Psoas muscle (tissue), 8 donors: ENCODE results near the gene ATP6V1G1. TPM values are rescaled to one million over a fixed set of nuclear protein-coding genes. Genes with fewer than 3 reads are reported as not detected.

Experiments
- ATAC-seq, 4 donors: fragments of 200-7000 bp; cut with Tn5 transposase; one replicate each; pipeline ENCODE4 v1.9.1; 2020; ENCODE audit warnings: moderate library complexity in 3 of 4, mild to moderate bottlenecking in 2 of 4
- DNase-seq, 2 donors: peaks; one replicate each; pipeline ENCODE4 v3.0.0-alpha.2; 2020
- H3K27ac ChIP-seq: fragments of 200-600 bp; one replicate; pipeline ENCODE4 v1.8.0; 2022
- H3K27me3 ChIP-seq, 3 donors: fragments of 200-600 bp in 1 of 3; one replicate each; pipeline versions ENCODE4 v1.6.1 to v1.8.0; 2013 to 2022; ENCODE audit warnings: low read length in 2 of 3, mild to moderate bottlenecking in 2 of 3, moderate library complexity in 1 of 3; ENCODE audit not compliant: insufficient read depth in 3 of 3
- H3K36me3 ChIP-seq, 2 donors: fragments of 200-600 bp in 1 of 2; one replicate each; pipeline versions ENCODE4 v1.6.1 to v1.8.0; 2013 to 2022; ENCODE audit warnings: low read depth in 1 of 2, mild to moderate bottlenecking in 1 of 2, moderate library complexity in 1 of 2; ENCODE audit not compliant: insufficient read depth in 1 of 2
- H3K4me1 ChIP-seq: fragments of 200-600 bp; one replicate; pipeline ENCODE4 v1.8.0; 2022
- H3K4me3 ChIP-seq: fragments of 200-600 bp; one replicate; pipeline ENCODE4 v1.8.0; 2022; ENCODE audit warnings: mild to moderate bottlenecking
- H3K9me3 ChIP-seq: fragments of 200-600 bp; one replicate; pipeline ENCODE4 v1.8.0; 2022
- CTCF ChIP-seq: fragments of 200-600 bp; IDR thresholded peaks from one replicate; pipeline ENCODE4 v1.8.0; 2022; ENCODE audit warnings: antibody characterized with exemption
- WGBS, 3 donors: extraction: QIAGEN DNeasy Blood & Tissue Kit; methylation state at CpG; one replicate each; pipeline versions ENCODE4 v1.1.6 to v1.1.7; 2013; 5-methylcytosine and 5-hydroxymethylcytosine counted together
- intact Hi-C, 2 donors: fragments of 100-400 bp; cut with DNase I; formaldehyde crosslinking; loops; one replicate each; pipeline versions ENCODE4 v1.11.0 to v1.14.2; 2022
- polyA plus RNA-seq, 3 donors: library from polyadenylated mRNA; stranded (reverse); fragments of 200-250 nt; gene quantifications; one replicate each; pipeline ENCODE4 v1.2.3, GENCODE V29; 2013
- total RNA-seq, 4 donors: library from RNA; stranded (reverse); fragmentation: NEBNext Ultra II Directional in 2 of 4; extraction: Animal tissue kit (Norgen Biotek cat#: 25700) in 2 of 4; gene quantifications; one replicate each; pipeline versions ENCODE4 v1.2.1 to v1.2.4, GENCODE V29; 2021 to 2023
- donor health status: healthy with polysubstance abuse.
- donor health status: DM: no; HTN: no; CAD: no; lungs with moderate emphysema.
- donor health status: Bipolar disorder and iron deficiency.
- donor health status: healthy.
- donor health status: DM: yes; HTN: yes; CAD: no.
- donor health status: DM: no; HTN: no; CAD: no.
- donor health status: DM: no; HTN: no; CAD: no.
- donor health status: DM: yes; HTN: yes; CAD: no.

ATP6V1G1 gene
- total and polyA plus RNA-seq, 7 donors: 60.9 to 132 (median 98.8) TPM

- no peaks in the 10 kb centered on the region for H3K36me3 ChIP-seq
- ATAC-seq (no peak), DNase-seq (no peak)
- no peaks in the 10 kb centered on the region for H3K9me3 ChIP-seq
- WGBS, 3 donors: 83 to 96% (median 89%) methylated on average over 3 of the region's 3 CpGs
- H3K4me1 ChIP-seq: no peaks in the 10 kb centered on the region
- intact Hi-C loops: no loop called here
- no peak for TF ChIP-seq CTCF
- H3K4me3 ChIP-seq: no peak overlapping the region
- H3K27ac ChIP-seq: no peak overlapping the region
- H3K27me3 ChIP-seq: peaks cover 0 to 4% (median 0%) of the 10 kb centered on the region in 3 donors
Measured at GRCh38 chr9:114553202-114553601, 34.4 kb upstream of the ATP6V1G1 start.

GRCh38 chr9:114555696-114556095 is 31.9 kb upstream of the ATP6V1G1 start:
- no peaks in the 10 kb centered on the region for H3K9me3 ChIP-seq

GRCh38 chr9:114558027-114558675 is 29.4 kb upstream of the ATP6V1G1 start:
- Histone ChIP-seq H3K9me3 (no peaks in the 10 kb centered on the region), H3K27ac (no peak overlapping the region), H3K36me3 (no peaks in the 10 kb centered on the region), H3K4me3 (no peak overlapping the region), H3K4me1 (no peaks in the 10 kb centered on the region), H3K27me3 (no peaks in the 10 kb centered on the region)
- TF ChIP-seq CTCF: no peak
- WGBS, 3 donors: 37 to 50% (median 41%) methylated on average over 3 of the region's 3 CpGs
- intact Hi-C loops: no loop called here
- DNase-seq: no peak
- ATAC-seq: no peak

More at GRCh38 chr9:114555696-114556095, 31.9 kb upstream of the ATP6V1G1 start:
- TF ChIP-seq CTCF: no peak
- no peak overlapping the region for H3K4me3 ChIP-seq
- ATAC-seq (no peak), DNase-seq (no peak)
- no peaks in the 10 kb centered on the region for H3K36me3 ChIP-seq
- intact Hi-C loops: no loop called here
- H3K27ac ChIP-seq: no peak overlapping the region
- H3K27me3 ChIP-seq: no peaks in the 10 kb centered on the region
- 63 to 69% (median 67%) methylated on average over 1 of the region's 1 CpG for WGBS, 3 donors
- no peaks in the 10 kb centered on the region for H3K4me1 ChIP-seq

GRCh38 chr9:114559830-114560513 is 27.6 kb upstream of the ATP6V1G1 start:
- no peak overlapping the region for H3K4me3 ChIP-seq
- H3K27ac ChIP-seq: no peak overlapping the region
- no peak for TF ChIP-seq CTCF
- no peak for ATAC-seq
- intact Hi-C loops: no loop called here
- no peaks in the 10 kb centered on the region for H3K27me3 ChIP-seq
- no peaks in the 10 kb centered on the region for H3K36me3 ChIP-seq
- DNase-seq: no peak
- H3K4me1 ChIP-seq: no peaks in the 10 kb centered on the region
- H3K9me3 ChIP-seq: no peaks in the 10 kb centered on the region
- 19 to 32% (median 26%) methylated on average over 2 of the region's 2 CpGs for WGBS, 3 donors
